Liver (tissue), 9 donors: Measurements from ENCODE around the gene PKMYT1. TPM values are rescaled to one million over a fixed set of nuclear protein-coding genes. Genes with fewer than 3 reads are reported as not detected.
"Not testable (repeated sequence)": the region's sequence is repeated elsewhere in the genome, so short reads cannot be mapped to it uniquely, and the experiment has no call there.

ENCODE experiments used
- DNase-seq: peaks from one replicate; pipeline ENCODE4 v3.0.0-alpha.2; 2017; ENCODE audit warnings: low spot score
- H3K27ac ChIP-seq, 2 donors: one replicate each; pipeline ENCODE4 v1.7.0; 2013; ENCODE audit warnings: inconsistent platforms in 2 of 2, low read length in 2 of 2, control low read depth in 1 of 2, low read depth in 1 of 2, mild to moderate bottlenecking in 1 of 2
- H3K27me3 ChIP-seq, 4 donors: one replicate each; pipeline versions ENCODE4 v1.6.1 to v1.7.0; 2013; ENCODE audit warnings: low read length in 3 of 4, inconsistent platforms in 1 of 4, mild to moderate bottlenecking in 1 of 4, moderate library complexity in 1 of 4; ENCODE audit not compliant: control insufficient read depth in 4 of 4, insufficient read depth in 4 of 4
- H3K36me3 ChIP-seq, 4 donors: one replicate each; pipeline versions ENCODE4 v1.6.1 to v1.7.0; 2013; ENCODE audit warnings: low read length in 3 of 4, mild to moderate bottlenecking in 3 of 4, low read depth in 1 of 4, moderate library complexity in 1 of 4; ENCODE audit not compliant: control insufficient read depth in 4 of 4, insufficient read depth in 3 of 4
- H3K4me1 ChIP-seq, 4 donors: one replicate each; pipeline versions ENCODE4 v1.6.1 to v1.7.0; 2013; ENCODE audit warnings: low read length in 3 of 4, mild to moderate bottlenecking in 3 of 4, moderate library complexity in 1 of 4; ENCODE audit not compliant: control insufficient read depth in 4 of 4, insufficient read depth in 4 of 4
- H3K4me3 ChIP-seq, 3 donors: one replicate each; pipeline versions ENCODE4 v1.6.1 to v1.7.0; 2013; ENCODE audit warnings: low read length in 3 of 3, control low read depth in 1 of 3, low read depth in 1 of 3, mild to moderate bottlenecking in 1 of 3
- H3K9ac ChIP-seq, 2 donors: one replicate each; pipeline ENCODE4 v1.7.0; 2013; ENCODE audit warnings: low read length in 2 of 2, mild to moderate bottlenecking in 2 of 2, moderate library complexity in 2 of 2, control low read depth in 1 of 2, low read depth in 1 of 2
- H3K9me3 ChIP-seq, 4 donors: one replicate each; pipeline versions ENCODE4 v1.6.1 to v1.7.0; 2013; ENCODE audit warnings: low read length in 3 of 4; ENCODE audit not compliant: control insufficient read depth in 4 of 4
- ATF3 ChIP-seq: IDR thresholded peaks from 2 replicates; pipeline ENCODE4 v1.6.1; 2016; ENCODE audit warnings: antibody characterized with exemption
- EGR1 ChIP-seq, 2 donors: IDR thresholded peaks; 2 replicates each; pipeline ENCODE4 v1.6.1; 2016 to 2018; ENCODE audit warnings: antibody characterized with exemption in 2 of 2, low read depth in 2 of 2
- FOXA1 ChIP-seq: IDR thresholded peaks from 2 replicates; pipeline ENCODE4 v1.6.1; 2016; ENCODE audit warnings: antibody characterized with exemption
- FOXA2 ChIP-seq: IDR thresholded peaks from 2 replicates; pipeline ENCODE4 v1.6.1; 2016; ENCODE audit warnings: antibody characterized with exemption
- HNF4A ChIP-seq, 2 donors: conservative IDR thresholded peaks; 2 replicates each; pipeline ENCODE4 v1.6.1; 2016; ENCODE audit warnings: antibody characterized with exemption in 2 of 2, mild to moderate bottlenecking in 2 of 2
- HNF4G ChIP-seq: IDR thresholded peaks from 2 replicates; pipeline ENCODE4 v1.6.1; 2016; ENCODE audit warnings: antibody characterized with exemption
- JUND ChIP-seq, 2 donors: IDR thresholded peaks; 2 replicates each; pipeline ENCODE4 v1.6.1; 2016; ENCODE audit warnings: antibody characterized with exemption in 2 of 2
- RAD21 ChIP-seq, 2 donors: IDR thresholded peaks; 2 replicates each; pipeline ENCODE4 v1.6.1; 2016; ENCODE audit warnings: antibody characterized with exemption in 2 of 2, mild to moderate bottlenecking in 2 of 2
- REST ChIP-seq: IDR thresholded peaks from 2 replicates; pipeline ENCODE4 v1.6.1; 2016; ENCODE audit warnings: antibody characterized with exemption, mild to moderate bottlenecking
- RXRA ChIP-seq, 2 donors: IDR thresholded peaks; 2 replicates each; pipeline ENCODE4 v1.6.1; 2017 to 2018; ENCODE audit warnings: antibody characterized with exemption in 2 of 2, mild to moderate bottlenecking in 1 of 2
- SP1 ChIP-seq: IDR thresholded peaks from 2 replicates; pipeline ENCODE4 v1.6.1; 2018; ENCODE audit warnings: antibody characterized with exemption, mild to moderate bottlenecking
- YY1 ChIP-seq: IDR thresholded peaks from 2 replicates; pipeline ENCODE4 v1.6.1; 2016; ENCODE audit warnings: antibody characterized with exemption, mild to moderate bottlenecking
- WGBS: extraction: QIAGEN DNeasy Blood & Tissue Kit; methylation state at CpG from one replicate; pipeline ENCODE4 v1.1.7; 2013; 5-methylcytosine and 5-hydroxymethylcytosine counted together
- polyA plus RNA-seq, 2 donors: library from polyadenylated mRNA; stranded (reverse) in 1 of 2; unstranded in 1 of 2; fragments of 200-250 nt in 1 of 2; fragments of >200 nt in 1 of 2; fragmentation: Nextera tagmentation in 1 of 2; extraction: Ambion mirVana in 1 of 2; gene quantifications; one replicate each; pipeline versions ENCODE4 v1.2.1 to v1.2.3, GENCODE V29; 2013 to 2015
- total RNA-seq, 2 donors: library from RNA; depleted of rRNA; stranded (reverse); fragments of >200 nt; gene quantifications; one replicate each; pipeline ENCODE4 v1.2.3, GENCODE V29; 2014
- TF ChIP-seq, protein P1 (sequence below): IDR thresholded peaks from 2 replicates; pipeline ENCODE4 v1.6.1; 2016; ENCODE audit warnings: antibody characterized with exemption
- TF ChIP-seq, protein P2 (sequence below): fragments of 150-350 bp; IDR thresholded peaks from 2 replicates; pipeline ENCODE4 v1.5.1; 2017; ENCODE audit warnings: improper control_type of control experiment, low read depth, low read length; ENCODE audit not compliant: missing input control
- donor health status: healthy.
- donor health status: healthy.
- donor health status: healthy.
- donor health status: healthy.
- donor health status: healthy.

The PKMYT1 gene
- total and polyA plus RNA-seq, 4 donors = 0.50 to 15.8 (median 2.6) TPM

DNA sequence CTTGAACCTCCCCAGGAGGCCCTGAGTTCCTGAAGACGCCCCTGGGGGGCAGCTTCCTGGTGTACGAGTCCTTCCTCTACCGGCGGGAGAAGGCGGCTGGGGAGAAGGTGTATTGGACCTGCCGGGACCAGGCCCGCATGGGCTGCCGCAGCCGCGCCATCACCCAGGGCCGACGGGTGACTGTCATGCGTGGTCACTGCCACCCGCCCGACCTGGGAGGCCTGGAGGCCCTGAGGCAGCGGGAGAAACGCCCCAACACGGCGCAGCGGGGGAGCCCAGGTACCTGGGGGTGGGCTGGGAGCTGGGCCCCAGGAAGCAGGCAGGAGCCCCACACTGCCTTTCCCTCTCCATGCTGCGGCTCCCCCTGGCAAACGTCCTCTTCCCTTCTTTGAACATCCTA is 46.5 kb downstream of the PKMYT1 start (continued):
- no peak for TF ChIP-seq ATF3
- TF ChIP-seq, protein P1, sequence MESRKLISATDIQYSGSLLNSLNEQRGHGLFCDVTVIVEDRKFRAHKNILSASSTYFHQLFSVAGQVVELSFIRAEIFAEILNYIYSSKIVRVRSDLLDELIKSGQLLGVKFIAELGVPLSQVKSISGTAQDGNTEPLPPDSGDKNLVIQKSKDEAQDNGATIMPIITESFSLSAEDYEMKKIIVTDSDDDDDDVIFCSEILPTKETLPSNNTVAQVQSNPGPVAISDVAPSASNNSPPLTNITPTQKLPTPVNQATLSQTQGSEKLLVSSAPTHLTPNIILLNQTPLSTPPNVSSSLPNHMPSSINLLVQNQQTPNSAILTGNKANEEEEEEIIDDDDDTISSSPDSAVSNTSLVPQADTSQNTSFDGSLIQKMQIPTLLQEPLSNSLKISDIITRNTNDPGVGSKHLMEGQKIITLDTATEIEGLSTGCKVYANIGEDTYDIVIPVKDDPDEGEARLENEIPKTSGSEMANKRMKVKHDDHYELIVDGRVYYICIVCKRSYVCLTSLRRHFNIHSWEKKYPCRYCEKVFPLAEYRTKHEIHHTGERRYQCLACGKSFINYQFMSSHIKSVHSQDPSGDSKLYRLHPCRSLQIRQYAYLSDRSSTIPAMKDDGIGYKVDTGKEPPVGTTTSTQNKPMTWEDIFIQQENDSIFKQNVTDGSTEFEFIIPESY = no peak
- no peak for TF ChIP-seq JUND (IDR thresholded peaks at IDR 0.05)
- TF ChIP-seq FOXA1 = no peak
- TF ChIP-seq RXRA (IDR thresholded peaks at IDR 0.05) = no peak
- no peak for TF ChIP-seq FOXA2

GRCh38 chr16:2933136-2933535 is 47.1 kb downstream of the PKMYT1 start:
- Histone ChIP-seq H3K9ac (no peak overlapping the region), H3K36me3 (peaks cover 2 to 43% (median 17%) of the 10 kb centered on the region in 4 donors), H3K27me3 (no peaks in the 10 kb centered on the region), H3K9me3 (no peaks in the 10 kb centered on the region), H3K4me3 (no peak overlapping the region), H3K4me1 (no peaks in the 10 kb centered on the region), H3K27ac (no peak overlapping the region)
- WGBS = 96% methylated on average over 30 of the region's 30 CpGs
- TF ChIP-seq SP1 = no peak
- DNase-seq = no peak

DNA sequence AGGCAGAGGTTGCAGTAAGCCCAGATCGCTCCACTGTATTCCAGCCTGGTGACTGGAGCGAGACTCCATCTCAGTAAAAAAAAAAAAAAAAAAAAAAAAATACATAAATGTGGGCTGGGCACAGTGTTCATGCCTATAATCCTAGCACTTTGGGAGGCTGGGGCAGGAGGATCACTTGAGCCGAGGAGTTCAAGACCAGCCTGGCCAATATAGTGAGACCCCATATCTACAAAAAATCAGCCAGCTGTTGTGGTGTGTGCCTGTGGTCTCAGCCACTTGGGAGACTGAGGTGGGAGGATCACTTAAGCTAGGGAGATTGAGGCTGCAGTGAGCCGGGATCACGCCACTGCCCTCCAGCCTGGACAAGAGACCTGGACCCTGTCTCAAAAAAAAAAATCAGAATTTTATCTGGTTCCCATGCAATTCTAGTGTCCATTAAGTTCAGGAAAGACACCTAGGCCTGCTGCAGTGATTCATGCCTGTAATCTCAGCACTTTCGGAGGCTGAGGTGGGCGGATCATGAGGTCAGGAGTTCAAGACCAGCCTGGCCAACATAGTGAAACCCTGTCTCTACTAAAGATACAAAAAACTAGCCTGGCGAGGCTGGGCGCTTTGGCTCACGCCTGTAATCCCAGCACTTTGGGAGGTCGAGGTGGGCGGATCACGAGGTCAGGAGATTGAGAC is 48.9 kb downstream of the PKMYT1 start:
- H3K27ac ChIP-seq, H3K27me3 ChIP-seq, H3K9me3 ChIP-seq, DNase-seq, H3K9ac ChIP-seq, H3K4me3 ChIP-seq, H3K4me1 ChIP-seq: not testable (repeated sequence)
- H3K36me3 ChIP-seq = peaks cover 0 to 33% (median 17%) of the 10 kb centered on the region in 4 donors
- 95% methylated on average over 13 of the region's 13 CpGs for WGBS

GRCh38 chr16:2930236-2930635 is 50.0 kb downstream of the PKMYT1 start:
- 97% methylated on average over 15 of the region's 15 CpGs for WGBS
- Histone ChIP-seq H3K27ac (no peak overlapping the region), H3K4me3 (no peak overlapping the region), H3K4me1 (peaks cover 2 to 7% (median 5%) of the 10 kb centered on the region in 4 donors), H3K9ac (no peak overlapping the region), H3K27me3 (no peaks in the 10 kb centered on the region), H3K9me3 (no peaks in the 10 kb centered on the region), H3K36me3 (peaks cover 0 to 26% (median 15%) of the 10 kb centered on the region in 4 donors)
- no peak for DNase-seq
- TF ChIP-seq EGR1 (IDR thresholded peaks at IDR 0.05; ENCODE audit: low read depth in 2 of 2) = no peak
- TF ChIP-seq, protein P2, sequence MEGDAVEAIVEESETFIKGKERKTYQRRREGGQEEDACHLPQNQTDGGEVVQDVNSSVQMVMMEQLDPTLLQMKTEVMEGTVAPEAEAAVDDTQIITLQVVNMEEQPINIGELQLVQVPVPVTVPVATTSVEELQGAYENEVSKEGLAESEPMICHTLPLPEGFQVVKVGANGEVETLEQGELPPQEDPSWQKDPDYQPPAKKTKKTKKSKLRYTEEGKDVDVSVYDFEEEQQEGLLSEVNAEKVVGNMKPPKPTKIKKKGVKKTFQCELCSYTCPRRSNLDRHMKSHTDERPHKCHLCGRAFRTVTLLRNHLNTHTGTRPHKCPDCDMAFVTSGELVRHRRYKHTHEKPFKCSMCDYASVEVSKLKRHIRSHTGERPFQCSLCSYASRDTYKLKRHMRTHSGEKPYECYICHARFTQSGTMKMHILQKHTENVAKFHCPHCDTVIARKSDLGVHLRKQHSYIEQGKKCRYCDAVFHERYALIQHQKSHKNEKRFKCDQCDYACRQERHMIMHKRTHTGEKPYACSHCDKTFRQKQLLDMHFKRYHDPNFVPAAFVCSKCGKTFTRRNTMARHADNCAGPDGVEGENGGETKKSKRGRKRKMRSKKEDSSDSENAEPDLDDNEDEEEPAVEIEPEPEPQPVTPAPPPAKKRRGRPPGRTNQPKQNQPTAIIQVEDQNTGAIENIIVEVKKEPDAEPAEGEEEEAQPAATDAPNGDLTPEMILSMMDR = no peak
- no peak for TF ChIP-seq FOXA1
- no peak for TF ChIP-seq YY1
- TF ChIP-seq HNF4A (conservative IDR thresholded peaks at IDR 0.05) = no peak
- TF ChIP-seq RAD21 (IDR thresholded peaks at IDR 0.05) = no peak
- TF ChIP-seq REST = no peak
- no peak for TF ChIP-seq HNF4G
- TF ChIP-seq FOXA2 = no peak
- no peak for TF ChIP-seq RXRA (IDR thresholded peaks at IDR 0.05)
- TF ChIP-seq JUND (IDR thresholded peaks at IDR 0.05) = no peak
- TF ChIP-seq SP1 = no peak
